Measurements from ENCODE around the gene ZFP69.

Gene ZFP69

GRCh38 chr1:40439247-40439646 lies 37.8 kb upstream of the ZFP69 start:
- DNase-seq (ENCODE audit: low read depth) = no peak
- TF ChIP-seq POLR2A (IDR thresholded peaks at IDR 0.05; ENCODE audit: extremely low read depth, insufficient read length) (no peak), MYC (IDR thresholded peaks at IDR 0.05; ENCODE audit: low read depth, low read length) (no peak), CTCF (IDR thresholded peaks at IDR 0.05; ENCODE audit: low read depth, low read length) (no peak), MAX (IDR thresholded peaks at IDR 0.05; ENCODE audit: low read depth, low read length) (no peak)
- H3K4me3 ChIP-seq (ENCODE audit: low read depth, low read length) = no peak overlapping the region

- peak within 1 kb of the TSS; percentile 63 for H3K4me3 ChIP-seq (ENCODE audit: low read depth, low read length)
- TF ChIP-seq POLR2A (IDR thresholded peaks at IDR 0.05; ENCODE audit: extremely low read depth, insufficient read length) = peak; percentile 79
- TF ChIP-seq MAX (IDR thresholded peaks at IDR 0.05; ENCODE audit: low read depth, low read length) = peak; percentile 75
- TF ChIP-seq MYC (IDR thresholded peaks at IDR 0.05; ENCODE audit: low read depth, low read length) = peak; percentile 74
- TF ChIP-seq CTCF (IDR thresholded peaks at IDR 0.05; ENCODE audit: low read depth, low read length) = no peak
- peak; percentile 92 for DNase-seq (ENCODE audit: low read depth)
Measured at GRCh38 chr1:40449684-40450494, 27.2 kb upstream of the ZFP69 start, which contains the start of gene ZFP69B. Gene ZFP69B (plus strand): TSS chr1:40450476. CDS start chr1:40450962, 486 bp downstream.

GRCh38 chr1:40450495-40451237 lies 26.4 kb upstream of the ZFP69 start:
- peak; percentile 80 for DNase-seq (ENCODE audit: low read depth)
- TF ChIP-seq MAX (IDR thresholded peaks at IDR 0.05; ENCODE audit: low read depth, low read length) = 0 out of 2 replicates have a peak, but pooled peaks have one; percentile 12
- TF ChIP-seq CTCF (IDR thresholded peaks at IDR 0.05; ENCODE audit: low read depth, low read length) = no peak
- 0 out of 2 replicates have a peak, but pooled peaks have one; percentile 11 for TF ChIP-seq MYC (IDR thresholded peaks at IDR 0.05; ENCODE audit: low read depth, low read length)
- TF ChIP-seq POLR2A (IDR thresholded peaks at IDR 0.05; ENCODE audit: extremely low read depth, insufficient read length) = no peak
- H3K4me3 ChIP-seq (ENCODE audit: low read depth, low read length) = peak overlapping the region; percentile 63

GRCh38 chr1:40451238-40451585 lies 25.9 kb upstream of the ZFP69 start:
- H3K4me3 ChIP-seq (ENCODE audit: low read depth, low read length) = peak overlapping the region; percentile 63
- TF ChIP-seq MYC (IDR thresholded peaks at IDR 0.05; ENCODE audit: low read depth, low read length) = no peak
- TF ChIP-seq CTCF (IDR thresholded peaks at IDR 0.05; ENCODE audit: low read depth, low read length) = no peak
- TF ChIP-seq POLR2A (IDR thresholded peaks at IDR 0.05; ENCODE audit: extremely low read depth, insufficient read length) = no peak
- no peak for TF ChIP-seq MAX (IDR thresholded peaks at IDR 0.05; ENCODE audit: low read depth, low read length)
- no peak for DNase-seq (ENCODE audit: low read depth)

- no peak for TF ChIP-seq MAX (IDR thresholded peaks at IDR 0.05; ENCODE audit: low read depth, low read length)
- TF ChIP-seq CTCF (IDR thresholded peaks at IDR 0.05; ENCODE audit: low read depth, low read length) = no peak
- no peak for TF ChIP-seq MYC (IDR thresholded peaks at IDR 0.05; ENCODE audit: low read depth, low read length)
- TF ChIP-seq POLR2A (IDR thresholded peaks at IDR 0.05; ENCODE audit: extremely low read depth, insufficient read length) = no peak
- no peak overlapping the region for H3K4me3 ChIP-seq (ENCODE audit: low read depth, low read length)
- DNase-seq (ENCODE audit: low read depth) = no peak
Measured at GRCh38 chr1:40454873-40455272, 22.2 kb upstream of the ZFP69 start.

Data from NB4 (cell line).